Stimulated activated effector memory CD8-positive, alpha-beta T cell treated with anti-CD3 and anti-CD28 coated beads, Interleukin-12 subunit alpha, Interleukin-12 subunit beta, amount 100 ng/mL, for 72 hours (primary cell): ENCODE data around the gene JCHAIN.
"Not testable (repeated sequence)": the region's sequence is repeated elsewhere in the genome, so short reads cannot be mapped to it uniquely, and the experiment has no call there.

ENCODE experiments used
- ATAC-seq: fragments of 150-1000 bp; cut with Tn5 transposase; 2 replicates; pipeline ENCODE4 v1.10.0; 2021
- DNase-seq, 2 donors: peaks; one replicate each; pipeline ENCODE4 v3.0.0; 2021 to 2022; ENCODE audit warnings: low spot score in 2 of 2
- H3K27ac Mint-ChIP-seq: one replicate; pipeline ENCODE4 v1.8.0; 2022; ENCODE audit warnings: mild to moderate bottlenecking, mixed read lengths
- H3K36me3 Mint-ChIP-seq: one replicate; pipeline ENCODE4 v1.8.0; 2022; ENCODE audit warnings: mild to moderate bottlenecking, mixed read lengths
- H3K4me1 Mint-ChIP-seq: one replicate; pipeline ENCODE4 v1.8.0; 2022; ENCODE audit warnings: mixed read lengths
- H3K4me3 Mint-ChIP-seq: one replicate; pipeline ENCODE4 v1.8.0; 2022; ENCODE audit warnings: mild to moderate bottlenecking, mixed read lengths
- H3K9me3 Mint-ChIP-seq: one replicate; pipeline ENCODE4 v1.8.0; 2022; ENCODE audit warnings: mixed read lengths

JCHAIN gene

DNA sequence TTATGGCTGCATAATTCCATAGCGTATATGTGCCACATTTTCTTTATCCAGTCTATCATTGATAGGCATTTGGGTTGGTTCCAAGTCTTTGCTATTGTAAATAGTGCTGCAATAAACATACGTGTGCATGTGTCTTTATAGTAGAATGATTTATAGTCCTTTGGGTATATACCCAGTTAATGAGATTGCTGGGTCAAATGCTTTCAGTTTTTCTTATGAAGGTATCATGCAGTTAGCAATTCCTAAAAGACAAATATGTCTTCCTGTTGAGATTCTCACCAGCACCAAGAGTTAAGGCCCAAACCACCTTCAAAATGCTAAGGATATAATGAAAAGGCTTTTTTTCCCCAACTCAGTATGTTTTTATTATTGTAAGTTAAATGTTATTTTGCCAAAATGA lies 36.3 kb upstream of the JCHAIN start:
- H3K4me1 Mint-ChIP-seq = peaks cover 22% of the 10 kb centered on the region
- H3K27ac Mint-ChIP-seq, DNase-seq, H3K36me3 Mint-ChIP-seq, H3K9me3 Mint-ChIP-seq, H3K4me3 Mint-ChIP-seq, ATAC-seq: not testable (repeated sequence)

DNA sequence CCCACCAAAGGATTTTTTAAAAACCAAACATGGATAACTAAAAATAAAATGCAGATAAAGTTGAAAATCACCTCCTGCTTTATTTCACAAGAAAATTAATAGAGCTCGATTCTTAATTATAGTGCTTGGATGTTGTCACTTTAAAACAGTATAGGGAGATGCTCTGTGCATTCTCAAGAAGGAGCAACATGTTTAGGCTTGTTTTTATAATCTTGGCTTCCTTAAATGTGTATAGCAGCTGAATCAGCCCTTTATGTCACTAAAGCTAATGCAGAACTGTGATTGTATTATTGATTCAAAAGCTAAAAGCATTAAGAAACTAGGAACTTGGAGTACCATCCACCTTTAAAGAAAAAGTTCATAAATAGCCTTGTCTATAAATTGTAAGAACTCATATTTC lies 35.0 kb upstream of the JCHAIN start:
- no peak for ATAC-seq
- peaks cover 19% of the 10 kb centered on the region for H3K4me1 Mint-ChIP-seq
- H3K4me3 Mint-ChIP-seq = no peak overlapping the region
- no peak for DNase-seq
- no peaks in the 10 kb centered on the region for H3K36me3 Mint-ChIP-seq
- no peaks in the 10 kb centered on the region for H3K9me3 Mint-ChIP-seq
- no peak overlapping the region for H3K27ac Mint-ChIP-seq

GRCh38 chr4:70700712-70701111 lies 34.4 kb upstream of the JCHAIN start:
- Mint-ChIP-seq H3K36me3 (no peaks in the 10 kb centered on the region), H3K9me3 (no peaks in the 10 kb centered on the region), H3K4me3 (no peak overlapping the region), H3K4me1 (peaks cover 14% of the 10 kb centered on the region), H3K27ac (no peak overlapping the region)
- ATAC-seq = no peak
- no peak for DNase-seq

DNA sequence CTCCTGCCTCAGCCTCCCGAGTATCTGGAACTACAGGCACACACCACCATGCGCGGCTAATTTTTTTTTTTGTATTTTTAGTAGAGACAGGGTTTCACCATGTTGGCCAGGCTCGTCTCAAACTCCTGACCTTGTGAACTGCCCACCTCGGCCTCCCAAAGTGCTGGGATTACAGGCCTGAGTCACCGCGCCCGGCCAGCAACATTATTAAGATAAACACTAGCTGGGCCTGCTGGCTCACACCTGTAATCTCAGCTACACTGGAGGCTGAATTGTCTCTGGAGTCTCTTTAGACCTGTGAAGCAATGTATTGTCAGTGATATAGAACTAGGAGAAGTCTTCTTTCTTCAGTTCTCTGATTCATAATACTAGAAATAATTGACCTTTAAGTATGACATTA lies 32.1 kb upstream of the JCHAIN start:
- H3K27ac Mint-ChIP-seq, H3K4me1 Mint-ChIP-seq, H3K36me3 Mint-ChIP-seq, ATAC-seq, H3K9me3 Mint-ChIP-seq, H3K4me3 Mint-ChIP-seq: not testable (repeated sequence)
- DNase-seq = peak in 1 of 2 donors; percentile 15

GRCh38 chr4:70694633-70695032 lies 28.3 kb upstream of the JCHAIN start:
- not testable (repeated sequence) for DNase-seq, H3K27ac Mint-ChIP-seq, H3K4me3 Mint-ChIP-seq, H3K9me3 Mint-ChIP-seq, ATAC-seq
- Mint-ChIP-seq H3K36me3 (peaks cover 44% of the 10 kb centered on the region), H3K4me1 (peaks cover 12% of the 10 kb centered on the region)

- H3K27ac Mint-ChIP-seq = no peak overlapping the region
- H3K36me3 Mint-ChIP-seq = peaks cover 63% of the 10 kb centered on the region
- no peak for ATAC-seq
- no peaks in the 10 kb centered on the region for H3K9me3 Mint-ChIP-seq
- peaks cover 35% of the 10 kb centered on the region for H3K4me1 Mint-ChIP-seq
- no peak for DNase-seq
- peak overlapping the region; percentile 97 for H3K4me3 Mint-ChIP-seq
Observed at GRCh38 chr4:70691661-70692060, 25.4 kb upstream of the JCHAIN start.

- Mint-ChIP-seq H3K9me3 (no peaks in the 10 kb centered on the region), H3K36me3 (peaks cover 58% of the 10 kb centered on the region), H3K4me3 (peak overlapping the region; percentile 97), H3K27ac (peak overlapping the region; percentile 99), H3K4me1 (peaks cover 35% of the 10 kb centered on the region)
- ATAC-seq (peak; percentile 8), DNase-seq (no peak)
Observed at GRCh38 chr4:70688795-70689231, 22.5 kb upstream of the JCHAIN start.

DNA sequence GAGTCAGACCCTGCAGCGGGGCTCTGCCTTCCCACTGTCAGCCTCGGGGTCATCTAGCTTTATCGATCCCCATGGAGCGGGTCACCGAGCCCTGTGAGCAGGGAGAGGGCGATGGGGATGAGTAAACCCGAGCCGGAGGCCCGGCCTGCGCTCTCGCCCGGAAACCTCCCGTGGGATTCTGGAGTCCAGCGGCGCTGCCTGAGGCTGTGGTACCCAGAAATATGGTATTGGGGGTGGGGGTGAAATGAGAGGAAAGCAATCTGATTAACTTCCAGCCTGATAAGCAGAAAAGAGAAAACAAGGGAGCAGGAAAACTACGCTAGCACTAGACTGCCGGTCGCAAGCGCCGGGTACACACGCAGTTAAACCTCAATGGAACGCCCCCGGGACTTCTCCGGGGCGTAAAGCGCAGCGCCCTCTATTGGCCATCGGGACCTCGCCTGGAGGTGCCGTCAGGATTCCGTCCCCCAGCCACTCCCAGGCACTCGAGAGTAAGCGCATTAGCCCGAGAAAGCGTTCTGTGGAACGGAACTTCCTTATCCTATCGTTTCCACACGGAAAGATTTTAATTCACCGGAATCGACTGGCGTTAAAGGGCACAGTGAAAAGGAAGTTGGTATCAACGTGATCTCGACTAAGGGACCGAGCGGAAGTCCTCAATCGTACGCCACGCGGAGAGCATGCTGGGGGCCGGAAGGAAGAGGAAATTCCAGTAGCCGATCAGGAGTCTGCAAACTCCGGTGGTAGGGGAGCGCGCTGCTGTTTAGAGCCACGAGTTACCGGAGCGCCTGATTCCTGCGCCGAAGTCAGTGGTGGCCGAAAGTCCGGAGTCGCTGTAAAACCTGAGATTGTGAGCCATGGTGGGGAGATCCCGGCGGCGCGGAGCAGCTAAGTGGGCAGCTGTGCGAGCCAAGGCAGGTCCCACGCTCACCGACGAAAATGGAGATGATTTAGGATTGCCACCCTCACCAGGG lies 21.8 kb upstream of the JCHAIN start, which contains the start of gene UTP3:
UTP3 (plus strand) TSS at position 712 of the 974 bp plus-strand sequence; CDS start at position 858, 146 bp downstream.
- Mint-ChIP-seq H3K36me3 (peaks cover 53% of the 10 kb centered on the region), H3K27ac (peak within 1 kb of the TSS; percentile 99), H3K4me1 (peaks cover 35% of the 10 kb centered on the region), H3K9me3 (no peaks in the 10 kb centered on the region), H3K4me3 (peak within 1 kb of the TSS; percentile 97)
- DNase-seq = peak; percentile 92 to 96
- peak; percentile 95 for ATAC-seq

- Mint-ChIP-seq H3K4me3 (peak overlapping the region; percentile 97), H3K9me3 (no peaks in the 10 kb centered on the region), H3K4me1 (peaks cover 35% of the 10 kb centered on the region), H3K27ac (peak overlapping the region; percentile 99), H3K36me3 (peaks cover 46% of the 10 kb centered on the region)
- ATAC-seq = no peak
- DNase-seq = no peak
Observed at GRCh38 chr4:70687392-70687791, 21.1 kb upstream of the JCHAIN start.

DNA sequence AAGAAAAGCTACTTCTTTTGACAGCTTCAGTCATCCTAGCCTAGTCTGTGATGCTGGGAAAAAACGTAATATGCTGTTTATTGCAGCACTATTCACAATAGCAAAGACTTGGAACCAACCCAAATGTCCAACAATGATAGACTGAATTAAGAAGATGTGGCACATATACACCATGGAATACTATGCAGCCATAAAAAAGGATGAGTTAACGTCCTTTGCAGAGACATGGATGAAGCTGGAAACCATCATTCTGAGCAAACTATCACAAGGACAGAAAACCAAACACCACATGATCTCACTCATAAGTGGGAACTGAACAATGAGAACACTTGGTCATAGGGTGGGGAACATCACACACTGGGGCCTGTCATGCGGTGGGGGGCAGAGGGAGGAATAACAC lies 15.8 kb upstream of the JCHAIN start:
- H3K27ac Mint-ChIP-seq, DNase-seq, H3K36me3 Mint-ChIP-seq, H3K4me3 Mint-ChIP-seq, H3K9me3 Mint-ChIP-seq, H3K4me1 Mint-ChIP-seq, ATAC-seq: not testable (repeated sequence)

DNA sequence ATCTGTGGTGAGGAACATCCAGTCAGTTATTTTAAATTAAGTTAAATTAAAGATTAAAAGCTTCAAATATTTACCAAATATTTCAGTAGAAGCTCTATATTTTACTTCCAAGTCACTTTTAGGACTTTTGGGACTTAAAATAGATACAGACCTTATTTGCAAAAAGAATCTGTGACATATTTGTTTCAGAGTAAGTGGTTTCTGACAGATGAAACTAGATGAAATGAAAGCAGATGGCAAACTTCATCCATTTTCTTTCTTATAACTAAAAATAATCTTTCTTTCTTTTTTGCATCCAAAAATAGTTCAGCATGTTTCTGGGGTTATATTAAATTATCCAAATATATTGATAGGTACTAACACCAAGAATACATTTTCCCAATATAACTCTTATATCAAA lies 15.4 kb upstream of the JCHAIN start:
- DNase-seq = no peak
- no peak for ATAC-seq
- Mint-ChIP-seq H3K4me1 (no peaks in the 10 kb centered on the region), H3K36me3 (no peaks in the 10 kb centered on the region), H3K4me3 (no peak overlapping the region), H3K27ac (no peak overlapping the region), H3K9me3 (no peaks in the 10 kb centered on the region)

GRCh38 chr4:70680934-70681333 lies 14.6 kb upstream of the JCHAIN start:
- Mint-ChIP-seq H3K9me3 (no peaks in the 10 kb centered on the region), H3K4me3 (no peak overlapping the region), H3K27ac (no peak overlapping the region), H3K4me1 (no peaks in the 10 kb centered on the region), H3K36me3 (no peaks in the 10 kb centered on the region)
- DNase-seq (no peak), ATAC-seq (no peak)

- H3K4me1 Mint-ChIP-seq = no peaks in the 10 kb centered on the region
Observed at GRCh38 chr4:70678383-70678999, 12.2 kb upstream of the JCHAIN start.

GRCh38 chr4:70676554-70677090 lies 10.3 kb upstream of the JCHAIN start:
- no peaks in the 10 kb centered on the region for H3K36me3 Mint-ChIP-seq
- no peaks in the 10 kb centered on the region for H3K4me1 Mint-ChIP-seq
- H3K27ac Mint-ChIP-seq = no peak overlapping the region
- DNase-seq (no peak), ATAC-seq (no peak)
- H3K4me3 Mint-ChIP-seq = no peak overlapping the region
- no peaks in the 10 kb centered on the region for H3K9me3 Mint-ChIP-seq

More at GRCh38 chr4:70678383-70678999, 12.2 kb upstream of the JCHAIN start:
- no peak for DNase-seq
- Mint-ChIP-seq H3K4me3 (no peak overlapping the region), H3K9me3 (no peaks in the 10 kb centered on the region), H3K27ac (no peak overlapping the region), H3K36me3 (no peaks in the 10 kb centered on the region)
- ATAC-seq = no peak

DNA sequence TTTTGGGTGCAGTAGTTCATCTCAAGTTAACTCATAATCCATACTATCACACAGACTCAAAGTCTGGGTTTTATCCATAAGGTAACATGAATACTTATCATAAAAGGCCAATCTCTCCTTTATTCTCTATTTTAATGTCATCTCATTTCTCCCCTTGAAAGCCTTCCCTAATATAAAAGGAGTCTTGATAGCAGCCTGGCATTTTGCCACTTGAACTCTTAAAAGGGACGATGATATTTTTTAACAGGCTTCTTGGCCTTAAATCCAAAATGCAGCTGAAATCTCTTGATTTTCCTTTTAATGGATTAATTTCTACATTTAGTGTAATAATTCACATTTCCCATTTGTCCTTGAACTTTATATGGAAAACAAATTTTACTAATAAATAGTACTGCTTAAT lies 8.4 kb upstream of the JCHAIN start:
- H3K4me1 Mint-ChIP-seq = no peaks in the 10 kb centered on the region
- no peak overlapping the region for H3K4me3 Mint-ChIP-seq
- DNase-seq (no peak), ATAC-seq (no peak)
- H3K9me3 Mint-ChIP-seq = no peaks in the 10 kb centered on the region
- H3K27ac Mint-ChIP-seq = no peak overlapping the region
- no peaks in the 10 kb centered on the region for H3K36me3 Mint-ChIP-seq
